ENCODE measurements around the gene SSC5D. TPM values are rescaled to one million over a fixed set of nuclear protein-coding genes. Genes with fewer than 3 reads are reported as not detected.
A peak's percentile ranks its signal among the peaks of the same experiment; 100 is the strongest.

SSC5D gene
- total and polyA plus RNA-seq, 2 of the 4 experiments (the other 2 are of a cell fraction): 1.4 to 19.1 TPM

DNA sequence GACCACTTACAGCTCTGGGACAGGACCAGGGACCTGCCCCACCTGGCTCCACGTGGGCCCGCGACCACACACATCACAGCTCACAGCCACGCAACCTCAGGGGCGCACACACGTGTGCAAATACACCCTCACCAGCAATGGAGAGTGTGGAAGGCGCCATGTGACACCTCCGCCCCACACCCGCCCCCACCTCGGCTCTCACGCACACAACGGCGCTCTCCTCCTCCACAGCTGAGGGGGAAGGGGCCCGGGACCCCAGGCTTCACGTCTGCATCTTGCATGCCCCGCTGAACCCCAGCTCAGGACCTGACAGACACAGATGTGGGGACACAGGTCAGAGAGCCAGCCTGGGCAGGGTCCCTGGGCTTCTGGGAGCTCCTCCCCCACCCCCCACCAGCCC is 38.8 kb upstream of the SSC5D start:
- no peak for ATAC-seq (ENCODE audit: low read depth)
- H3K4me1 ChIP-seq (ENCODE audit: control insufficient read depth, insufficient read depth, low read length): peaks cover 2% of the 10 kb centered on the region; the same call in 1 of the 2 replicates

More for the DNA sequence above, 38.8 kb upstream of the SSC5D start:
- Histone ChIP-seq H2BK20ac (ENCODE audit: low read depth, low read length) (no peak overlapping the region), H3K18ac (ENCODE audit: low read depth, low read length) (no peak overlapping the region), H3K9ac (ENCODE audit: low read depth, low read length) (no peak overlapping the region), H2BK15ac (ENCODE audit: low read depth, low read length) (no peak overlapping the region), H3K56ac (ENCODE audit: extremely low read depth, insufficient read depth, low read length) (no peak overlapping the region), H4K91ac (ENCODE audit: insufficient read depth, low read depth, low read length) (no peak overlapping the region), H3K4me2 (ENCODE audit: low read depth, low read length) (no peak overlapping the region), H2BK5ac (ENCODE audit: low read depth, low read length, poor library complexity, severe bottlenecking) (no peak overlapping the region), H3K27me3 (ENCODE audit: control insufficient read depth, insufficient read depth, low read length) (peaks cover 50% of the 10 kb centered on the region), H3K9me3 (ENCODE audit: control insufficient read depth, insufficient read depth, low read length) (no peaks in the 10 kb centered on the region), H3K4me3 (ENCODE audit: insufficient read depth, low read depth, low read length) (no peak overlapping the region), H4K5ac (ENCODE audit: low read depth, low read length) (no peak overlapping the region), H3K4ac (ENCODE audit: low read depth, low read length) (no peak overlapping the region), H3K23ac (ENCODE audit: low read depth, low read length) (no peak overlapping the region), H3K36me3 (ENCODE audit: control insufficient read depth, insufficient read depth, low read length) (no peaks in the 10 kb centered on the region), H3K79me1 (ENCODE audit: low read depth in 1 of 2, low read length in 2 of 2) (no peaks in the 10 kb centered on the region; a peak in 1 of 4 replicates), H3K9me1 (ENCODE audit: insufficient read depth, low read length) (peaks cover 2% of the 10 kb centered on the region; the same call in 1 of the 2 replicates), H2BK120ac (ENCODE audit: low read depth, low read length) (no peak overlapping the region), H2AK9ac (replicated peaks; ENCODE audit: low read depth, low read length, poor library complexity) (no peak overlapping the region), H3K14ac (replicated peaks; ENCODE audit: low read depth, low read length) (no peak overlapping the region), H2AK5ac (ENCODE audit: low read depth, low read length) (no peak overlapping the region), H4K20me1 (ENCODE audit: insufficient read depth, low read length) (peaks cover 22% of the 10 kb centered on the region; the same call in 1 of the 2 replicates), H3K27ac (ENCODE audit: insufficient read depth, low read length) (no peak overlapping the region), H4K8ac (ENCODE audit: low read depth in 2 of 2, low read length in 2 of 2) (no peak overlapping the region), H2AFZ (replicated peaks; ENCODE audit: low read length, poor library complexity) (peak overlapping the region; percentile 32)
- in situ Hi-C loops (cut with MboI; ENCODE audit: low sequenced_read_pairs): no loop called here
- TF ChIP-seq MAFK (IDR thresholded peaks at IDR 0.05; ENCODE audit: low read depth, low read length) (no peak), RFX5 (IDR thresholded peaks at IDR 0.05; ENCODE audit: low read depth, low read length) (no peak), CEBPB (IDR thresholded peaks at IDR 0.05; ENCODE audit: low read depth, low read length) (no peak), FOS (IDR thresholded peaks at IDR 0.05; ENCODE audit: low read depth, low read length) (no peak), NFE2L2 (IDR thresholded peaks at IDR 0.05; ENCODE audit: low read depth, low read length) (no peak), SMC3 (IDR thresholded peaks at IDR 0.05; ENCODE audit: low read depth, low read length) (no peak), BHLHE40 (IDR thresholded peaks at IDR 0.05; ENCODE audit: low read depth, low read length) (no peak), POLR2A (IDR thresholded peaks at IDR 0.05; ENCODE audit: low read depth, low read length) (no peak)
- TF ChIP-seq, protein P1, sequence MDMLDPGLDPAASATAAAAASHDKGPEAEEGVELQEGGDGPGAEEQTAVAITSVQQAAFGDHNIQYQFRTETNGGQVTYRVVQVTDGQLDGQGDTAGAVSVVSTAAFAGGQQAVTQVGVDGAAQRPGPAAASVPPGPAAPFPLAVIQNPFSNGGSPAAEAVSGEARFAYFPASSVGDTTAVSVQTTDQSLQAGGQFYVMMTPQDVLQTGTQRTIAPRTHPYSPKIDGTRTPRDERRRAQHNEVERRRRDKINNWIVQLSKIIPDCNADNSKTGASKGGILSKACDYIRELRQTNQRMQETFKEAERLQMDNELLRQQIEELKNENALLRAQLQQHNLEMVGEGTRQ (IDR thresholded peaks at IDR 0.05; ENCODE audit: low read depth, low read length): no peak
- TF ChIP-seq, protein P2, sequence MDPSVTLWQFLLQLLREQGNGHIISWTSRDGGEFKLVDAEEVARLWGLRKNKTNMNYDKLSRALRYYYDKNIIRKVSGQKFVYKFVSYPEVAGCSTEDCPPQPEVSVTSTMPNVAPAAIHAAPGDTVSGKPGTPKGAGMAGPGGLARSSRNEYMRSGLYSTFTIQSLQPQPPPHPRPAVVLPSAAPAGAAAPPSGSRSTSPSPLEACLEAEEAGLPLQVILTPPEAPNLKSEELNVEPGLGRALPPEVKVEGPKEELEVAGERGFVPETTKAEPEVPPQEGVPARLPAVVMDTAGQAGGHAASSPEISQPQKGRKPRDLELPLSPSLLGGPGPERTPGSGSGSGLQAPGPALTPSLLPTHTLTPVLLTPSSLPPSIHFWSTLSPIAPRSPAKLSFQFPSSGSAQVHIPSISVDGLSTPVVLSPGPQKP (IDR thresholded peaks at IDR 0.05; ENCODE audit: borderline replicate concordance, low read depth, low read length): no peak
- 23% methylated on average over 8 of the region's 16 CpGs; no CpG with 5 or more reads in 1 of the 2 experiments for WGBS, 2 experiments (ENCODE audit: extremely low coverage in 2 of 2, insufficient read length in 1 of 2)
- POLR2A ChIA-PET (ENCODE audit: unreplicated experiment): no interaction called here
- intact Hi-C loops (cut with micrococcal nuclease): no loop called here
- DNase-seq: no peak
- CTCF ChIA-PET: no interaction called here
- dilution Hi-C loops (cut with HindIII; ENCODE audit: low sequenced_read_pairs, unreplicated experiment): no loop called here
- no TSS peak for BruUV-seq (replicated peaks)

Measured in IMR-90 (cell line).